PFSK-1 (cell line): ENCODE results near the gene SLC17A9.

Source experiments
- FOXP2 ChIP-seq: optimal IDR thresholded peaks from 2 replicates; pipeline ENCODE3; 2011; ENCODE audit warnings: borderline replicate concordance, control low read depth, inconsistent platforms; ENCODE audit not compliant: insufficient read depth; ENCODE audit errors: extremely low read length, extremely low read depth
- POLR2AphosphoS5 ChIP-seq: IDR thresholded peaks from 2 replicates; pipeline ENCODE4 v1.6.1; 2012; ENCODE audit warnings: low read depth, mild to moderate bottlenecking, control low read depth, low read length, moderate library complexity
- SIN3A ChIP-seq: IDR thresholded peaks from 2 replicates; pipeline ENCODE4 v1.6.1; 2012; ENCODE audit warnings: mild to moderate bottlenecking, low read length, moderate library complexity, borderline replicate concordance; ENCODE audit not compliant: insufficient read depth
- TAF1 ChIP-seq: IDR thresholded peaks from 2 replicates; pipeline ENCODE4 v1.6.1; 2012; ENCODE audit warnings: low read length, control low read depth, borderline replicate concordance; ENCODE audit not compliant: insufficient read depth
- TF ChIP-seq, protein P1 (sequence below), 2 experiments: IDR thresholded peaks; 2 replicates each; pipeline versions ENCODE4 v1.6.1 to v1.8.0; 2011 to 2012; ENCODE audit warnings: low read depth in 2 of 2, low read length in 2 of 2, control low read depth in 1 of 2, inconsistent platforms in 1 of 2, mild to moderate bottlenecking in 1 of 2, moderate library complexity in 1 of 2; ENCODE audit not compliant: insufficient read depth in 1 of 2

- TF ChIP-seq POLR2AphosphoS5 (no peak), TAF1 (no peak), SIN3A (no peak), FOXP2 (no peak)
- TF ChIP-seq, protein P1, sequence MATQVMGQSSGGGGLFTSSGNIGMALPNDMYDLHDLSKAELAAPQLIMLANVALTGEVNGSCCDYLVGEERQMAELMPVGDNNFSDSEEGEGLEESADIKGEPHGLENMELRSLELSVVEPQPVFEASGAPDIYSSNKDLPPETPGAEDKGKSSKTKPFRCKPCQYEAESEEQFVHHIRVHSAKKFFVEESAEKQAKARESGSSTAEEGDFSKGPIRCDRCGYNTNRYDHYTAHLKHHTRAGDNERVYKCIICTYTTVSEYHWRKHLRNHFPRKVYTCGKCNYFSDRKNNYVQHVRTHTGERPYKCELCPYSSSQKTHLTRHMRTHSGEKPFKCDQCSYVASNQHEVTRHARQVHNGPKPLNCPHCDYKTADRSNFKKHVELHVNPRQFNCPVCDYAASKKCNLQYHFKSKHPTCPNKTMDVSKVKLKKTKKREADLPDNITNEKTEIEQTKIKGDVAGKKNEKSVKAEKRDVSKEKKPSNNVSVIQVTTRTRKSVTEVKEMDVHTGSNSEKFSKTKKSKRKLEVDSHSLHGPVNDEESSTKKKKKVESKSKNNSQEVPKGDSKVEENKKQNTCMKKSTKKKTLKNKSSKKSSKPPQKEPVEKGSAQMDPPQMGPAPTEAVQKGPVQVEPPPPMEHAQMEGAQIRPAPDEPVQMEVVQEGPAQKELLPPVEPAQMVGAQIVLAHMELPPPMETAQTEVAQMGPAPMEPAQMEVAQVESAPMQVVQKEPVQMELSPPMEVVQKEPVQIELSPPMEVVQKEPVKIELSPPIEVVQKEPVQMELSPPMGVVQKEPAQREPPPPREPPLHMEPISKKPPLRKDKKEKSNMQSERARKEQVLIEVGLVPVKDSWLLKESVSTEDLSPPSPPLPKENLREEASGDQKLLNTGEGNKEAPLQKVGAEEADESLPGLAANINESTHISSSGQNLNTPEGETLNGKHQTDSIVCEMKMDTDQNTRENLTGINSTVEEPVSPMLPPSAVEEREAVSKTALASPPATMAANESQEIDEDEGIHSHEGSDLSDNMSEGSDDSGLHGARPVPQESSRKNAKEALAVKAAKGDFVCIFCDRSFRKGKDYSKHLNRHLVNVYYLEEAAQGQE (IDR thresholded peaks at IDR 0.05; ENCODE audit: insufficient read depth in 1 of 2, low read depth in 2 of 2, low read length in 2 of 2): no peak
Measured at GRCh38 chr20:62980970-62981369, 28.5 kb downstream of the SLC17A9 start.
